Measurements from ENCODE around the gene USP48. TPM values are rescaled to one million over a fixed set of nuclear protein-coding genes. Genes with fewer than 3 reads are reported as not detected.

Gene USP48
- total and polyA plus RNA-seq, 2 of the 8 experiments (the other 6 are each of a cell fraction or from before 2014, with no cell fraction given), result 12.8 to 83.5 TPM

GRCh38 chr1:21651214-21652042, 131.5 kb downstream of the USP48 start (continued):
- TF ChIP-seq JUND (IDR thresholded peaks at IDR 0.05; ENCODE audit: low read length), result no peak
- no peak for TF ChIP-seq EP300 (IDR thresholded peaks at IDR 0.05; ENCODE audit: borderline replicate concordance in 1 of 2, low read depth in 2 of 2, low read length in 2 of 2)
- TF ChIP-seq JUN (IDR thresholded peaks at IDR 0.05; ENCODE audit: low read depth, low read length), result no peak
- TF ChIP-seq POU5F1 (IDR thresholded peaks at IDR 0.05; ENCODE audit: low read depth, low read length), result no peak
- no peak for TF ChIP-seq KDM4A (IDR thresholded peaks at IDR 0.05; ENCODE audit: low read depth, low read length, severe bottlenecking)
- 0 out of 2 replicates have a peak, but pooled peaks have one; percentile 5 for TF ChIP-seq TEAD4 (IDR thresholded peaks at IDR 0.05; ENCODE audit: low read depth, low read length)
- no peak for TF ChIP-seq RBBP5 (IDR thresholded peaks at IDR 0.05; ENCODE audit: borderline replicate concordance, low read depth, low read length)
- peak; percentile 51; the same call in 1 of the 2 replicates for TF ChIP-seq BACH1 (IDR thresholded peaks at IDR 0.05; ENCODE audit: low read length)
- TF ChIP-seq, protein P1, sequence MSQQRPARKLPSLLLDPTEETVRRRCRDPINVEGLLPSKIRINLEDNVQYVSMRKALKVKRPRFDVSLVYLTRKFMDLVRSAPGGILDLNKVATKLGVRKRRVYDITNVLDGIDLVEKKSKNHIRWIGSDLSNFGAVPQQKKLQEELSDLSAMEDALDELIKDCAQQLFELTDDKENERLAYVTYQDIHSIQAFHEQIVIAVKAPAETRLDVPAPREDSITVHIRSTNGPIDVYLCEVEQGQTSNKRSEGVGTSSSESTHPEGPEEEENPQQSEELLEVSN (IDR thresholded peaks at IDR 0.05), result no peak
- TF ChIP-seq EGR1 (IDR thresholded peaks at IDR 0.05; ENCODE audit: borderline replicate concordance, low read depth, low read length), result peak; percentile 66; the same call in 1 of the 2 replicates
